Stimulated activated CD4-positive, alpha-beta T cell treated with anti-CD3 and anti-CD28 coated beads, Interleukin-12 subunit alpha, Interleukin-12 subunit beta, amount 100 ng/mL, for 24 hours (primary cell): ENCODE data around the gene RABIF.

Source experiments
- DNase-seq, 2 experiments: peaks; one replicate each; pipeline ENCODE4 v3.0.0-alpha.2; 2020; ENCODE audit warnings: low read depth in 2 of 2

Gene RABIF

DNA sequence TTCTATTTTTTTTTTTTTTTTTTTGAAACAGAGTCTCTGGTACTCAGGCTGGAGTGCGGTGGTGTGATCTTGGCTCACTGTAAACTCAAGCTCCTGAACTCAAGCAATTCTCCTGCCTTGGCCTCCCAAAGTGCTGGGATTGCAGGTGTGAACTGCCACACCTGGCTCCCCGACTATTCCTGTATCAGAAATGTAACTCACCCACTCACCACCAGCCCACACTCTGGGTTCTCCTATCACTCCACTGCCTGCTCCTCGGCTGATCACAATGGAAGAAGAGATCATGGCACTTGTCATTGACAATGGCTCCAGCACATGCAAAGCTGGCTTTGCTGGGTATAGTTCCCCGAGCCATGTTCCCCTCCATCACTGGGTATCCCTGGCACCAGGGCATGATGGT lies 15.9 kb downstream of the RABIF start:
- no peak for DNase-seq

GRCh38 chr1:202871367-202871766 lies 17.6 kb downstream of the RABIF start:
- no peak for DNase-seq

DNA sequence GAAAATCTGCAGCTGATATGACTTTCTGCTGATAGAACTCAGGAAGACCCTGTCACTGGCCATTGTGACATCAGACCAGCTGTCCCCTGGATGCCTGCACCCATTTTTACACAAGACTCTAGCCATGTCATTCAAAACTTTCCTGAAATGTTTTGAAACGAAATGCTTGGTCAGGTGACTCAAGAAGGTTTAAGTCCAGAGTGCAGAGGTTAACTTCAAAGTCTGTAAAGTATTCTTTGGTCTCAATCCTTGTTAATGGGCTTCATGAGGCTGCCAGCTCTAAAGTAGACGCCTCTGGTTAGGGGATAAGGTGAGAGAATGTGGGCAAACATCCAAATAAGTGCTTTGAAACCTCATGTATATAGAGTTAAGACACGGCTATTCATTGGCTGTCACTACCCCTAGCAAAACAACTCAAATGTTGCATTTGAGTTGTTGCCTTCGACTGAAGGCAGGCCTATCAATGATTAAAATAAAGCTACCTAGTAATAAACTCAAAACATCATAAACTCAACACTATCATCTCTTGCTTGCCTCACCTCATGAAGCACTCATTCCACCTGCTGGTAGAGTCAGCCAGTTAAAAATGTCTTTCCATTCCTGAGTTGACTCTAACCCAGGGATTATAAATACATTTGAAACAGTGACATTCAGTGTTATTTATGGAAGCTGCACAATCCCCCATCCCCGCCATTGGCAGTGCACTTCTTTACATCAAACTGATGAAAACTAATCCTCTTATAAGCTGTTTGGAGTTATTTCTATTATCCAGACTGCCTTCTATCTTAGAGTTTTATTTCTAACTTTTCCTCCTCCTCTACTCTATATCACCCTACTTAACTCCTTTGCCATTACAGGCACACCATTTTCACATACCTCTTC lies 26.0 kb downstream of the RABIF start:
- no peak for DNase-seq

GRCh38 chr1:202861420-202862132 lies 27.4 kb downstream of the RABIF start:
- DNase-seq, result peak in 1 of 2 experiments; percentile 24

GRCh38 chr1:202860744-202861419 lies 28.1 kb downstream of the RABIF start:
- peak in 1 of 2 experiments; percentile 14 for DNase-seq

DNA sequence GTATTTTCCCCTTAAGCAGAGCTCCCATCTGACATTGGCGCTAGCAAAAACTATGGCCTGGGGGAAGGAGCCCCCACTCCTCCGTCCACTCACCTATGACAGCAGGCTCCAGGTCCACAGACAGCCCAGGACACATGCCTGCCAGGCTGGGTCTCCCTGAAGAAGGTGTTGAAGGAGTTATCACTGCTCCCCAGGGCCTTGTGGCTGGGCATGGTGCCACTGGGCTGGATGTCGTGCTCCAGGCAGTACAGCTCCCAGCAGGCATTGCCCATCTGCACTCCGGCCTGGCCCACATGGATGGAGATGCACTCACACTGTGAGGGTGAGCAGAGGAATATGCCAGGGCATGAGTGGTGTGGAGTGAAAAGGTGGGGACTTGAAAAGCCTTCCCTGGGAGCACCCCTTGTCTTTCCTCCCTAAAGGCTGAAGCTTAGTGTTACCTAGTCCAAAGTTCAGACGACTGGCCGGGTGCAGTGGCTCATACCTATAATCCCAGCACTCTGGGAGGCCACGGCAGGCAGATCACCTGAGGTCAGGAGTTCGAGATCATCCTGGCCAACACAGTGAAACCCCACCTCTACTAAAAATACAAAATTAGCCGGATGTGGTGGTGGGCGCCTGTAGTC lies 30.0 kb downstream of the RABIF start:
- no peak for DNase-seq

GRCh38 chr1:202858331-202858730 lies 30.6 kb downstream of the RABIF start:
- no peak for DNase-seq

DNA sequence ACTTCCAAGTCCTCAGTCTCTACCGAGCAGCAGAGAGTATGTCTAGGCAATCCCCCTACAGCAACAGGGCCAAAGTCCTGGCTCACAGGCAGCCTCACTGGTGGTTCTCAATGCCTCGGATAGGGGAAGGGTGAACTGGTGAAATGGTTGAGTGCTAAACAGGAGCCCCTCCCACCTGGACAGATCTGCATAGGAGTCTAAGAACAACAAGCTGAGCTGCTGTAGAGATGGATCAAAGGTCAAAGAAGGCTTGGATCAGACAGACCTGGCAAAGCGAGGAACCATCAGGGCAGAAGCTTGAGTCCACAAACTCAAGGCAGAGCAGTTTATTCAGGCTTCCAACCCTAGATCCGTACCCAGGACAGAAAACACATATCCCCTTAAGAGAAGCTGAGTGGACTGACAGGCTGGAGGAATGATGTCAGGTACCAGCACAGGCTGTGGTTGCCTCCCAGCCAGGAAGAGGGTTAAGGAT lies 31.8 kb downstream of the RABIF start:
- DNase-seq, result no peak

DNA sequence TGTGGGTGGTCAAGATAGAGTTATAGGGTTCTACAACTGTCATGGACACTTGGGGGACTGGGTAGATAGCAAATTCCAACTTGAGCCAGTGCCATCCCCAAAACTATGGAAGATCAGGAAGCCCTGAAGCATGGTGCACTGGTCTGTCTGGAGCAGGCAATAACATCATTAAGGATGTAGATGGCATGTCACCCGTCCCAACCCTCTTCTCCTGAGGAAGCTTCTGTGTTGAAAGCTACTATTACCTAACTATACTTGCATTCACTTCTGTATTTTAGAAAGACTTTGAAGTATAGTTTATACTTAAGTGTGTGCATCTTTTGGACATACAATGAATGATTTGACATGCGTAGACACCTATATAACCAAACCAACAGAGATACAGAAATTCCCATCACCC lies 32.9 kb downstream of the RABIF start:
- DNase-seq, result no peak

DNA sequence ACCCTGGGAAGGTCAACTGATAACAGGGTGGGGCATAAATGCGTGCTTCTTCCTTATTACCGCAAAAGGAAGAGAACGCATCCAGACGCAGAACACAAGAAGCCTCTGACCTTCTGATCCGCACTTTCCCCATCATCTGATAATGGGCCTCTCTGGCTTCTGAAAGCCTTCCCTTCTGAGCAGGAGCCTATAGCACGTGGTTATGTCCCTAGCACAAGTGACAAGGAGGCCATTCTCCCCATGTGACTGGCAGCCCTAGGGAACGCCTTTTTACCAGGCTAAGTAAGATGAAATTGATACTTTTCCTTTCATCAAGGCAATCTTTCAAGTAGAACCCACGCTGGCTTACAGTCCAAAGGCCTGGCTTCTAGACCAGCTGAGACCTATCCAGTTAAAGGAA lies 34.2 kb downstream of the RABIF start:
- no peak for DNase-seq

DNA sequence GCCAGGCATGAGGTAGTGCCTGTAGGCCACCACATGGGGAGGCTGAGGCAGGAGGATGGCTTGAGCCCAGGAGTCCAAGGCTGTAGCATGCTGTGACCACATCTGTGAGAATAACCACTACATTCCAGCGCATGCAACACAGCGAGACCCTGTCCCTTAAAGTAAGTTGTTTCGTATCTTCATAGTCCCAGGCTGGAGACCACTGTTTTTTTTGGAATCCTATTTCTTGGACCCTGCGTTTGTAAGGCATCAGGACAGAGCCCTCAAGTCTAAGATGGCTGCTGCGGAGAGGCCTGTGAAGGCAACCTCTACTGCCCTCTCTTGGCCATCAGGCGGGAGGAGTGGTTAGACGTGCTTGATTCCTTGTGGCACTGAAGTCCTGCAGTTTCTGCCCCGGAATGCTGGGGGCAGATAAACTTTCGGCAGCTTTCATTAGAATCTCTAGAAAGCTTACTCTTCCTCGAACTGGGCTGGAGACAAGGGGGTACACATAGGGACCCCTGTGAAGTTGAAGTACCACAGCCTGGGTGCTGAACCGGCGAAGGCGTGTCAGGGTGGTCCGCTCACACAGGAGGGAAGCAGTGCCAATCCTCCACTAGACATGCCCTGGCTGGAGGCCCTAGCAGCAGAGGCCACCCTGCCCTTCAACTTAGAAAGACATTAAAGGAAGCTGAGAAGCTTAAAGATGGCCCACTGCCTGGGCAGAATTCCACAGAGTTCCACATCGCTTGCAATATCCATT lies 36.6 kb downstream of the RABIF start:
- DNase-seq, result peak in 1 of 2 experiments; percentile 28

DNA sequence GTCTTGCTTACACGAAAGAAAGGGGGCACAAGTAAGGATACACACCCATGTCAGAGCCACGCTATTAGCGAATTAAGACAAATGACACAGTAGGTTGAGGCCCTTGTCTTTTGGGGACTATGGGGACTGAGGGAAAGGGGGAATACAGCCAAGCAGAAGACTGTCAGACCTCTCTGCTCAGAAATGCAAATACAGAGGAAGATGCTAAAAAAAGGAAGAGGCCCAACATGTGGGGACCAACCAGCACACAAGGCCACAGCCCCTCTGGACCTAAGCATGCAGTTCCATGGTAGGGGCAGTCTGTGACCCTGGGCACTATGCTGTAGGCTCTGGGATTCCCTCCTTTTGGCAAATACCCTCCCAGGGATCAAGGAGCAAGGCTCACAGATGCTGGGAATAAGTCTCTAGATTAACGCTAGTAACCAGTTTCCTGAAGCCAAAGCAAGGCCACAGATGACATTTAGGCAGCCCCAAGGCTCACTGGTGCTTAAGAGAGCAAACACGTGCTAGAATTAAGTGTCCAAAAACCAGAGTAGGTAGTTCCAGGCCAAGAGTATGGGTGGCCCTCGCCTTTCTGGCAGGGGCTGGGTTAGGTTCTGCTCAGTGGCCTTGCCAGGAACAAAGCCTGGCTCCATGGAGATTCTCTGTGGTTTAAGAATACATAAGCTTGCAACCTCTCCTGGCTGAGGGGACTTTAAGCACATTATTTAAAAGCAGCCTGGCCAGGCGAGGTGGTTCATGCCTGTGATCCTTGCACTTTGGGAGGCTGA lies 38.2 kb downstream of the RABIF start:
- no peak for DNase-seq

DNA sequence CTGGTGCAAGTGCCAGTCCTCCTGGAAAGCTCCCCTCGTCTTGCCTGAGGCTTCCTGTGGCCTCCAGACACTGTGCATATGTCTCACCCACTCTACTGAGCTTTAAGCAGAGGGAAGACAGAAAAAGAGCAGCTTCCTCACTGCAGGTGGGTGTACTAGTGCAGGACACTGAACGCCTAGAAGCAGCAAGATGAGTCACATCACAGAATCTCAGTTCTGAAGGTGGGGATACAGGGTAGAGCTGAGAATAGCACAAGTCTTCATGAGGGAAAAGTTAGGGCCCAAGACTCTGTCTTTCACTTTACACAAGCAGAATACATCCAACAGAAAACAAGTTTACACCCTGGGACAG lies 40.8 kb downstream of the RABIF start:
- no peak for DNase-seq

- DNase-seq, result no peak
Measured at GRCh38 chr1:202844935-202845334, 44.0 kb downstream of the RABIF start.

DNA sequence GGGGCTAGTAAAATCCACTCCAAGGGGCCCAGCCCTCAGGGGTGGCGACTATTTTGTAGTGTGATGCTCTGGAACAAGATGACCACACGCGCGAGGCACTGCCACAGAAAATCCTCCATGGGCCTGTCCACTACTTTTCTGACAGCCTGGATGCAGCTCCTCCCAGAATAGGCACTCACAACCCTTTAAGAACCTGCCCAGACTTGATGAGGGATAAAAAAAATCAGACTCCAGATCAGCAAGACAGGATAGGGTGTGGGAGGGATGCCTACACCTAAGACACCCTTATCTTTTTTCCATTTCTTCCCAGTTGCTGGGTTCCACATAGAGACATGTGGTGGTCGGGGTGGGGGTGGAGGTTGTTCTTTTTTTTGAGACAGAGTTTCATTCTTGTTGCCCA lies 44.7 kb downstream of the RABIF start:
- no peak for DNase-seq

GRCh38 chr1:202843081-202843480 lies 45.9 kb downstream of the RABIF start:
- DNase-seq, result no peak

- no peak for DNase-seq
Measured at GRCh38 chr1:202837746-202838262, 51.1 kb downstream of the RABIF start.

DNA sequence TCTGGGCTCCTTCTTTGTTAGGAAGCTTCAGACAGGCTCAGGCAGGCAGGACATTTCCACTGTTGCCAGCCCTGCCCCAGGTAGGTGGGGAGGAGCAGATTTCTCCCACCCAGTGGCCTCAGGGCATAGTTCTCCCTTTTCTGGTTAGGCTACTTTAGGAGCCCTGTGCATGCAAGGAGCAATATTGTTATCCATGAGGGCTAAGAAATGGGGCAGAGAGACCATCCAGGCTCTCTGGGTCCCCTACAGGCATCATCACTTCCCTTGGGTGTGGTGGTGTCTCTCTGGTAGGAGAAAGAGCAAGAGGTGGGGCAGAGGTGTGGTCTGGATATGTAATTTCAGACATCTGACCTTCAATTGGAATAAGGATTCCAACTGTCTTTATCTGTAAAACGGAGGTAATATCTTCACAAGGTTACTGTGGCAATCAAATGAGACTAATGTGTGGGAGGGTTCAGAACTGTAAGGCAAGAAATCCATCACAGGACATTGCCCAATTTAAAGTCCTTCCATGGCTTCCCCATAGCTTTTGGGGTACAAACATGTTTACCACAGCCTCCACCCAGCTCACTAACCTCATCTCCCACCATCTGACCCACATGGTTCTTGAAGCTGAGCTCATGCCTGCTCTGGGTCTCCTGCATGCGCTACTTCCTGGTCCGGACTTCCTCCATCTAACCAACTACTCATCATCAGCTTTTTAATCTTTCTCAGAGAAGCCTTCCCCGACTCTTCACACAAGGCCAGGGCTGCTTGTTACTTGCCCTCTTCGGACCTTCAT lies 52.1 kb downstream of the RABIF start:
- no peak for DNase-seq

GRCh38 chr1:202835548-202836072 lies 53.3 kb downstream of the RABIF start:
- no peak for DNase-seq
